HG03159 (cell line): ENCODE data around the gene ARID4A.
"Not testable (repeated sequence)": the region's sequence is repeated elsewhere in the genome, so short reads cannot be mapped to it uniquely, and the experiment has no call there.

Source experiments
- ATAC-seq: cut with Tn5 transposase; IDR thresholded peaks from one replicate; pipeline ENCODE4 v1.9.1; 2021; ENCODE audit warnings: mild to moderate bottlenecking, moderate library complexity; ENCODE audit not compliant: unreplicated experiment

ARID4A gene

GRCh38 chr14:58292187-58292586 is 6.2 kb upstream of the ARID4A start:
- no peak for ATAC-seq

- ATAC-seq = no peak
Measured at GRCh38 chr14:58294201-58294600, 4.2 kb upstream of the ARID4A start.

GRCh38 chr14:58296726-58297125 is 1.6 kb upstream of the ARID4A start:
- ATAC-seq = no peak

GRCh38 chr14:58297412-58297761 is 968 bp upstream of the ARID4A start:
- no peak for ATAC-seq

GRCh38 chr14:58297762-58298476 is 436 bp upstream of the ARID4A start:
- ATAC-seq = peak; percentile 85

- ATAC-seq = no peak
Measured at GRCh38 chr14:58299401-58300330, 1.3 kb downstream of the ARID4A start.

GRCh38 chr14:58301416-58301815 is 3.1 kb downstream of the ARID4A start:
- no peak for ATAC-seq

GRCh38 chr14:58305730-58306129 is 7.4 kb downstream of the ARID4A start:
- ATAC-seq = no peak

- no peak for ATAC-seq
Measured at GRCh38 chr14:58307597-58308316, 9.4 kb downstream of the ARID4A start.

- no peak for ATAC-seq
Measured at GRCh38 chr14:58309086-58309485, 10.7 kb downstream of the ARID4A start.

- no peak for ATAC-seq
Measured at GRCh38 chr14:58313699-58314098, 15.3 kb downstream of the ARID4A start.

GRCh38 chr14:58315606-58316005 is 17.3 kb downstream of the ARID4A start:
- ATAC-seq = no peak

GRCh38 chr14:58327019-58327418 is 28.7 kb downstream of the ARID4A start:
- ATAC-seq = no peak

- ATAC-seq = peak; percentile 94
Measured at GRCh38 chr14:58331111-58331510, 32.8 kb downstream of the ARID4A start.

- no peak for ATAC-seq
Measured at GRCh38 chr14:58332561-58332960, 34.2 kb downstream of the ARID4A start.

GRCh38 chr14:58339666-58340065 is 41.3 kb downstream of the ARID4A start:
- not testable (repeated sequence) for ATAC-seq

- ATAC-seq = no peak
Measured at GRCh38 chr14:58341152-58341748, 42.9 kb downstream of the ARID4A start.

GRCh38 chr14:58343535-58343934 is 45.2 kb downstream of the ARID4A start:
- not testable (repeated sequence) for ATAC-seq

GRCh38 chr14:58353516-58354299 is 55.4 kb downstream of the ARID4A start:
- ATAC-seq = no peak

- ATAC-seq = no peak
Measured at GRCh38 chr14:58354808-58355207, 56.5 kb downstream of the ARID4A start.
